ENCODE data around the gene PRKCE.
A peak's percentile ranks its signal among the peaks of the same experiment; 100 is the strongest.

PRKCE gene

GRCh38 chr2:45919160-45919650 is 267.7 kb downstream of the PRKCE start:
- DNase-seq, result peak; percentile 19

GRCh38 chr2:45919711-45920111 is 268.2 kb downstream of the PRKCE start:
- peak; percentile 23 for DNase-seq

- no peak for DNase-seq
Observed at GRCh38 chr2:45921921-45922320, 270.4 kb downstream of the PRKCE start.

GRCh38 chr2:45922577-45922988 is 271.1 kb downstream of the PRKCE start:
- DNase-seq, result peak; percentile 75

GRCh38 chr2:45923701-45924100 is 272.2 kb downstream of the PRKCE start:
- no peak for DNase-seq

GRCh38 chr2:45925026-45925425 is 273.6 kb downstream of the PRKCE start:
- DNase-seq, result no peak

GRCh38 chr2:45925636-45926366 is 274.3 kb downstream of the PRKCE start:
- DNase-seq, result peak; percentile 36

GRCh38 chr2:45928946-45929345 is 277.5 kb downstream of the PRKCE start:
- no peak for DNase-seq

- DNase-seq, result no peak
Observed at GRCh38 chr2:45929674-45930395, 278.4 kb downstream of the PRKCE start.

GRCh38 chr2:45930396-45930792 is 278.9 kb downstream of the PRKCE start:
- no peak for DNase-seq

- no peak for DNase-seq
Observed at GRCh38 chr2:45932278-45932975, 281.0 kb downstream of the PRKCE start.

- peak; percentile 94 for DNase-seq
Observed at GRCh38 chr2:45935791-45936622, 284.5 kb downstream of the PRKCE start.

GRCh38 chr2:45936623-45936979 is 285.1 kb downstream of the PRKCE start:
- no peak for DNase-seq

- DNase-seq, result no peak
Observed at GRCh38 chr2:45937990-45938389, 286.5 kb downstream of the PRKCE start.

- no peak for DNase-seq
Observed at GRCh38 chr2:45938649-45939511, 287.4 kb downstream of the PRKCE start.

GRCh38 chr2:45941531-45942236 is 290.2 kb downstream of the PRKCE start:
- no peak for DNase-seq

GRCh38 chr2:45942237-45942738 is 290.8 kb downstream of the PRKCE start:
- no peak for DNase-seq

GRCh38 chr2:45943219-45944044 is 292.0 kb downstream of the PRKCE start:
- no peak for DNase-seq

GRCh38 chr2:45944074-45944473 is 292.6 kb downstream of the PRKCE start:
- no peak for DNase-seq

GRCh38 chr2:45945302-45945717 is 293.8 kb downstream of the PRKCE start:
- peak; percentile 73 for DNase-seq
